IPS DF 19.7 (cell line): ENCODE measurements around the gene PXN.
"Not testable (repeated sequence)": the region's sequence is repeated elsewhere in the genome, so short reads cannot be mapped to it uniquely, and the experiment has no call there.

Experiments
- DNase-seq: peaks from one replicate; pipeline ENCODE4 v3.0.0-alpha.2; 2013; ENCODE audit warnings: low read depth, low spot score

PXN gene

GRCh38 chr12:120262852-120263747 lies 2.4 kb downstream of the PXN start:
- no peak for DNase-seq

GRCh38 chr12:120261951-120262851 lies 3.3 kb downstream of the PXN start:
- DNase-seq = no peak

GRCh38 chr12:120260607-120261006 lies 4.9 kb downstream of the PXN start:
- DNase-seq = no peak

GRCh38 chr12:120259418-120260202 lies 5.9 kb downstream of the PXN start:
- no peak for DNase-seq

GRCh38 chr12:120258323-120258896 lies 7.1 kb downstream of the PXN start:
- DNase-seq = no peak

- no peak for DNase-seq
Observed at GRCh38 chr12:120257041-120257821, 8.3 kb downstream of the PXN start.

- DNase-seq = no peak
Observed at GRCh38 chr12:120254809-120255208, 10.7 kb downstream of the PXN start.

GRCh38 chr12:120253313-120253712 lies 12.2 kb downstream of the PXN start:
- DNase-seq = not testable (repeated sequence)

GRCh38 chr12:120252071-120252906 lies 13.2 kb downstream of the PXN start:
- no peak for DNase-seq

- DNase-seq = not testable (repeated sequence)
Observed at GRCh38 chr12:120251364-120252070, 14.0 kb downstream of the PXN start.

GRCh38 chr12:120249875-120250795 lies 15.4 kb downstream of the PXN start:
- no peak for DNase-seq

GRCh38 chr12:120249266-120249874 lies 16.2 kb downstream of the PXN start:
- DNase-seq = no peak

- no peak for DNase-seq
Observed at GRCh38 chr12:120247621-120248030, 17.9 kb downstream of the PXN start.

GRCh38 chr12:120247183-120247582 lies 18.3 kb downstream of the PXN start:
- DNase-seq = no peak

GRCh38 chr12:120246705-120247104 lies 18.8 kb downstream of the PXN start:
- DNase-seq = not testable (repeated sequence)

GRCh38 chr12:120242971-120243699 lies 22.4 kb downstream of the PXN start:
- no peak for DNase-seq
